Retinal pigment epithelial cell (primary cell): ENCODE measurements around the gene GALNT9.

Experiments used
- DNase-seq: peaks from one replicate; pipeline ENCODE4 v3.0.0-alpha.2; 2010; ENCODE audit warnings: low read depth
- H3K4me3 ChIP-seq: 2 replicates; pipeline ENCODE4 v1.5.1; 2011; ENCODE audit warnings: mild to moderate bottlenecking, low read length, control low read depth, moderate library complexity
- CTCF ChIP-seq: conservative IDR thresholded peaks from 2 replicates; pipeline ENCODE4 v1.5.1; 2011; ENCODE audit warnings: low read depth, low read length, control low read depth, inconsistent platforms

GALNT9 gene

GRCh38 chr12:132263451-132264049 lies 65.8 kb downstream of the GALNT9 start:
- TF ChIP-seq CTCF: no peak
- no peak for DNase-seq
- H3K4me3 ChIP-seq: no peak overlapping the region

- H3K4me3 ChIP-seq: no peak overlapping the region
- TF ChIP-seq CTCF: no peak
- DNase-seq: no peak
Measured at GRCh38 chr12:132263061-132263360, 66.4 kb downstream of the GALNT9 start.

GRCh38 chr12:132262256-132263060 lies 66.9 kb downstream of the GALNT9 start:
- no peak for DNase-seq
- H3K4me3 ChIP-seq: no peak overlapping the region
- no peak for TF ChIP-seq CTCF

GRCh38 chr12:132261328-132262138 lies 67.9 kb downstream of the GALNT9 start:
- no peak for TF ChIP-seq CTCF

GRCh38 chr12:132260721-132261120 lies 68.7 kb downstream of the GALNT9 start:
- DNase-seq: no peak
- H3K4me3 ChIP-seq: no peak overlapping the region
- TF ChIP-seq CTCF: no peak

More at GRCh38 chr12:132261328-132262138, 67.9 kb downstream of the GALNT9 start:
- DNase-seq: no peak
- H3K4me3 ChIP-seq: no peak overlapping the region

GRCh38 chr12:132259872-132260695 lies 69.3 kb downstream of the GALNT9 start:
- DNase-seq: no peak
- no peak overlapping the region for H3K4me3 ChIP-seq
- no peak for TF ChIP-seq CTCF
